Measurements from ENCODE around the gene GPD1. TPM values are rescaled to one million over a fixed set of nuclear protein-coding genes. Genes with fewer than 3 reads are reported as not detected.

GPD1 gene
- total and polyA plus RNA-seq, 9 of the 15 experiments (the other 6 are each of a cell fraction or from before 2014, with no cell fraction given): 0.13 to 1.00 (median 0.55) TPM

DNA sequence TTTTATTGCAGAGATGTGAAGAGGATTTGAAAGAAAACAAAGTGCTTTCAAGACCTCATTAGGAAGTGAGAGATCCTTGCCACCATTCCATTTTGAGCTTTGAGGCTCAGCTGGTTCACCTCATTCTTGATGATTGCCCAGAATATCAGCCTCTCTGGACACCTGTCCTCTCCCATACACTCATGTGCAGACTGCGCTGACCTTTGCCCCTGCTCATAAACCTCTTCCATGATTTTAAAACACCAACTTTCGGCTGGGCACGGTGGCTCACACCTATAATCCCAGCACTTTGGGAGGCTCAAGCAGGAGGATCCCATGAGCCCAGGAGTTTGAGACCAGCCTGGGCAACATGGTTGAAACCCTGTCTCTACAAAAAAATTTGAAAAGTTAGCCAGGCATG, 17.1 kb downstream of the GPD1 start:
- H3K4me3 ChIP-seq: no peak overlapping the region
- no peaks in the 10 kb centered on the region for H3K27me3 ChIP-seq (ENCODE audit: control insufficient read depth in 2 of 2, insufficient read depth in 2 of 2, low read length in 2 of 2)
- DNase-seq (ENCODE audit: extremely low read depth in 1 of 4, low spot score in 3 of 4) (no peak), ATAC-seq (no peak), FAIRE-seq (no peak)
- 88% methylated on average over 3 of the region's 3 CpGs for WGBS (ENCODE audit: insufficient coverage, low coverage, missing lambda C conversion rate)
- TF ChIP-seq ZC3H4 (CRISPR knock-in tag; IDR thresholded peaks at IDR 0.05; ENCODE audit: borderline replicate concordance): no peak
- no peaks in the 10 kb centered on the region; the same call in 1 of the 2 replicates for H3K9me3 ChIP-seq (replicated peaks; ENCODE audit: control insufficient read depth, insufficient read depth, low read depth, low read length)
- H2AFZ ChIP-seq (ENCODE audit: low read depth, low read length): no peak overlapping the region
- no peaks in the 10 kb centered on the region for H3K4me1 ChIP-seq (replicated peaks in 1 of 2; ENCODE audit: control insufficient read depth in 2 of 2, insufficient read depth in 2 of 2, low read length in 2 of 2)
- no TSS peak for BruUV-seq (replicated peaks)
- CTCF ChIA-PET (ENCODE audit: low intra/inter-chr PET ratio): no interaction called here
- no peaks in the 10 kb centered on the region for H3K9me1 ChIP-seq (ENCODE audit: control insufficient read depth, insufficient read depth, low read length)
- H3K9ac ChIP-seq (ENCODE audit: insufficient read depth in 1 of 2, low read depth in 2 of 2, low read length in 2 of 2): no peak overlapping the region
- intact Hi-C loops (cut with micrococcal nuclease): no loop called here
- peaks cover 44% of the 10 kb centered on the region; the same call in 2 of the 3 replicates for H3K36me3 ChIP-seq (ENCODE audit: control insufficient read depth, insufficient read depth, low read length)
- no peaks in the 10 kb centered on the region for H4K20me1 ChIP-seq (replicated peaks; ENCODE audit: control insufficient read depth, insufficient read depth, low read length)
- peaks cover 9% of the 10 kb centered on the region for H3K79me2 ChIP-seq (ENCODE audit: control insufficient read depth, insufficient read depth, low read length)
- in situ Hi-C loops (cut with MboI): no loop called here
- no peak overlapping the region for H3K27ac ChIP-seq (ENCODE audit: extremely low read depth, low read depth, low read length)
- no peak overlapping the region for H3K4me2 ChIP-seq (ENCODE audit: insufficient read depth, low read length)
- POLR2A ChIA-PET: interaction anchor here (0.9 to 1.5 kb wide), 2 partner anchors 8 to 19 kb away, joined by 3 to 11 read pairs; no protein-coding TSS in a partner anchor

DNA sequence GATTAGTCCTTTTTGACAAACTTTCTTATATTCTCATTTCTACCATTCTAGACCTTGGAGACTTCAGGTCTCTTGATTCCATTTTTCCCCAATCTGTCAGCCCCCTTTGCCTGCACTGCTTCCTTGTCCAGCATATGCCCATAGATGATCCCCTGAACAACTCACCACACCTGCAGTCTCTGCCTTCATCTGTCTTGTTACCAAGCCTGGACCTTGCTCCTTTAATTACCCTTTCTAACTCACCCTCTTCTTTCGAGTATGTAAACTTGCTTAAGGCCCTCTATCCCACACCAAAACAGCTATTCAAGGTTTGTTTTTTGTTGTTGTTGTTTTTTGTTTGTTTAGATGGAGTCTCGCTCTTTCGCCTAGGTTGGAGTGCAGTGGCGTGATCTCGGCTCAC, 17.8 kb downstream of the GPD1 start:
- intact Hi-C loops (cut with micrococcal nuclease) (no loop called here), in situ Hi-C loops (cut with MboI) (no loop called here)
- Histone ChIP-seq H4K20me1 (replicated peaks; ENCODE audit: control insufficient read depth, insufficient read depth, low read length) (no peaks in the 10 kb centered on the region), H2AFZ (ENCODE audit: low read depth, low read length) (no peak overlapping the region), H3K4me1 (replicated peaks in 1 of 2; ENCODE audit: control insufficient read depth in 2 of 2, insufficient read depth in 2 of 2, low read length in 2 of 2) (no peaks in the 10 kb centered on the region), H3K79me2 (ENCODE audit: control insufficient read depth, insufficient read depth, low read length) (peaks cover 4% of the 10 kb centered on the region), H3K9ac (ENCODE audit: insufficient read depth in 1 of 2, low read depth in 2 of 2, low read length in 2 of 2) (no peak overlapping the region), H3K27ac (ENCODE audit: extremely low read depth, low read depth, low read length) (no peak overlapping the region), H3K4me3 (no peak overlapping the region), H3K27me3 (ENCODE audit: control insufficient read depth in 2 of 2, insufficient read depth in 2 of 2, low read length in 2 of 2) (no peaks in the 10 kb centered on the region), H3K9me1 (ENCODE audit: control insufficient read depth, insufficient read depth, low read length) (no peaks in the 10 kb centered on the region), H3K36me3 (ENCODE audit: control insufficient read depth, insufficient read depth, low read length) (peaks cover 40% of the 10 kb centered on the region; the same call in 2 of the 3 replicates), H3K9me3 (replicated peaks; ENCODE audit: control insufficient read depth, insufficient read depth, low read depth, low read length) (no peaks in the 10 kb centered on the region; the same call in 1 of the 2 replicates), H3K4me2 (ENCODE audit: insufficient read depth, low read length) (no peak overlapping the region)
- FAIRE-seq: no peak
- no TSS peak for BruUV-seq (replicated peaks)
- ATAC-seq: no peak
- ChIA-PET CTCF (ENCODE audit: low intra/inter-chr PET ratio) (no interaction called here), POLR2A (interaction anchor here (1.5 kb wide), 1 partner anchor 9 kb away, joined by 11 read pairs; no protein-coding TSS in a partner anchor)
- no peak for DNase-seq (ENCODE audit: extremely low read depth in 1 of 4, low spot score in 3 of 4)
- WGBS (ENCODE audit: insufficient coverage, low coverage, missing lambda C conversion rate): 68% methylated on average over 4 of the region's 5 CpGs
- TF ChIP-seq, protein P1, sequence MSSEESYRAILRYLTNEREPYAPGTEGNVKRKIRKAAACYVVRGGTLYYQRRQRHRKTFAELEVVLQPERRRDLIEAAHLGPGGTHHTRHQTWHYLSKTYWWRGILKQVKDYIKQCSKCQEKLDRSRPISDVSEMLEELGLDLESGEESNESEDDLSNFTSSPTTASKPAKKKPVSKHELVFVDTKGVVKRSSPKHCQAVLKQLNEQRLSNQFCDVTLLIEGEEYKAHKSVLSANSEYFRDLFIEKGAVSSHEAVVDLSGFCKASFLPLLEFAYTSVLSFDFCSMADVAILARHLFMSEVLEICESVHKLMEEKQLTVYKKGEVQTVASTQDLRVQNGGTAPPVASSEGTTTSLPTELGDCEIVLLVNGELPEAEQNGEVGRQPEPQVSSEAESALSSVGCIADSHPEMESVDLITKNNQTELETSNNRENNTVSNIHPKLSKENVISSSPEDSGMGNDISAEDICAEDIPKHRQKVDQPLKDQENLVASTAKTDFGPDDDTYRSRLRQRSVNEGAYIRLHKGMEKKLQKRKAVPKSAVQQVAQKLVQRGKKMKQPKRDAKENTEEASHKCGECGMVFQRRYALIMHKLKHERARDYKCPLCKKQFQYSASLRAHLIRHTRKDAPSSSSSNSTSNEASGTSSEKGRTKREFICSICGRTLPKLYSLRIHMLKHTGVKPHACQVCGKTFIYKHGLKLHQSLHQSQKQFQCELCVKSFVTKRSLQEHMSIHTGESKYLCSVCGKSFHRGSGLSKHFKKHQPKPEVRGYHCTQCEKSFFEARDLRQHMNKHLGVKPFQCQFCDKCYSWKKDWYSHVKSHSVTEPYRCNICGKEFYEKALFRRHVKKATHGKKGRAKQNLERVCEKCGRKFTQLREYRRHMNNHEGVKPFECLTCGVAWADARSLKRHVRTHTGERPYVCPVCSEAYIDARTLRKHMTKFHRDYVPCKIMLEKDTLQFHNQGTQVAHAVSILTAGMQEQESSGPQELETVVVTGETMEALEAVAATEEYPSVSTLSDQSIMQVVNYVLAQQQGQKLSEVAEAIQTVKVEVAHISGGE (CRISPR knock-in tag; IDR thresholded peaks at IDR 0.05): no peak
- TF ChIP-seq, protein P2, sequence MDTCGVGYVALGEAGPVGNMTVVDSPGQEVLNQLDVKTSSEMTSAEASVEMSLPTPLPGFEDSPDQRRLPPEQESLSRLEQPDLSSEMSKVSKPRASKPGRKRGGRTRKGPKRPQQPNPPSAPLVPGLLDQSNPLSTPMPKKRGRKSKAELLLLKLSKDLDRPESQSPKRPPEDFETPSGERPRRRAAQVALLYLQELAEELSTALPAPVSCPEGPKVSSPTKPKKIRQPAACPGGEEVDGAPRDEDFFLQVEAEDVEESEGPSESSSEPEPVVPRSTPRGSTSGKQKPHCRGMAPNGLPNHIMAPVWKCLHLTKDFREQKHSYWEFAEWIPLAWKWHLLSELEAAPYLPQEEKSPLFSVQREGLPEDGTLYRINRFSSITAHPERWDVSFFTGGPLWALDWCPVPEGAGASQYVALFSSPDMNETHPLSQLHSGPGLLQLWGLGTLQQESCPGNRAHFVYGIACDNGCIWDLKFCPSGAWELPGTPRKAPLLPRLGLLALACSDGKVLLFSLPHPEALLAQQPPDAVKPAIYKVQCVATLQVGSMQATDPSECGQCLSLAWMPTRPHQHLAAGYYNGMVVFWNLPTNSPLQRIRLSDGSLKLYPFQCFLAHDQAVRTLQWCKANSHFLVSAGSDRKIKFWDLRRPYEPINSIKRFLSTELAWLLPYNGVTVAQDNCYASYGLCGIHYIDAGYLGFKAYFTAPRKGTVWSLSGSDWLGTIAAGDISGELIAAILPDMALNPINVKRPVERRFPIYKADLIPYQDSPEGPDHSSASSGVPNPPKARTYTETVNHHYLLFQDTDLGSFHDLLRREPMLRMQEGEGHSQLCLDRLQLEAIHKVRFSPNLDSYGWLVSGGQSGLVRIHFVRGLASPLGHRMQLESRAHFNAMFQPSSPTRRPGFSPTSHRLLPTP (IDR thresholded peaks at IDR 0.05; ENCODE audit: borderline replicate concordance, extremely low read depth, insufficient read length): no peak
- TF ChIP-seq, protein P3, sequence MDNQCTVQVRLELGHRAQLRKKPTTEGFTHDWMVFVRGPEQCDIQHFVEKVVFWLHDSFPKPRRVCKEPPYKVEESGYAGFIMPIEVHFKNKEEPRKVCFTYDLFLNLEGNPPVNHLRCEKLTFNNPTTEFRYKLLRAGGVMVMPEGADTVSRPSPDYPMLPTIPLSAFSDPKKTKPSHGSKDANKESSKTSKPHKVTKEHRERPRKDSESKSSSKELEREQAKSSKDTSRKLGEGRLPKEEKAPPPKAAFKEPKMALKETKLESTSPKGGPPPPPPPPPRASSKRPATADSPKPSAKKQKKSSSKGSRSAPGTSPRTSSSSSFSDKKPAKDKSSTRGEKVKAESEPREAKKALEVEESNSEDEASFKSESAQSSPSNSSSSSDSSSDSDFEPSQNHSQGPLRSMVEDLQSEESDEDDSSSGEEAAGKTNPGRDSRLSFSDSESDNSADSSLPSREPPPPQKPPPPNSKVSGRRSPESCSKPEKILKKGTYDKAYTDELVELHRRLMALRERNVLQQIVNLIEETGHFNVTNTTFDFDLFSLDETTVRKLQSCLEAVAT (IDR thresholded peaks at IDR 0.05): no peak
- TF ChIP-seq ZNF263 (CRISPR knock-in tag; IDR thresholded peaks at IDR 0.05; ENCODE audit: borderline replicate concordance) (no peak), RFX5 (IDR thresholded peaks at IDR 0.05; ENCODE audit: low read depth, low read length) (no peak), KHSRP (IDR thresholded peaks at IDR 0.05) (no peak)
